ENCODE data around the gene NDUFS4. TPM values are rescaled to one million over a fixed set of nuclear protein-coding genes. Genes with fewer than 3 reads are reported as not detected.
A peak's percentile ranks its signal among the peaks of the same experiment; 100 is the strongest.
"Not testable (repeated sequence)": the region's sequence is repeated elsewhere in the genome, so short reads cannot be mapped to it uniquely, and the experiment has no call there.

Gene NDUFS4
- polyA plus RNA-seq, 4 donors = 126 to 162 (median 141) TPM

DNA sequence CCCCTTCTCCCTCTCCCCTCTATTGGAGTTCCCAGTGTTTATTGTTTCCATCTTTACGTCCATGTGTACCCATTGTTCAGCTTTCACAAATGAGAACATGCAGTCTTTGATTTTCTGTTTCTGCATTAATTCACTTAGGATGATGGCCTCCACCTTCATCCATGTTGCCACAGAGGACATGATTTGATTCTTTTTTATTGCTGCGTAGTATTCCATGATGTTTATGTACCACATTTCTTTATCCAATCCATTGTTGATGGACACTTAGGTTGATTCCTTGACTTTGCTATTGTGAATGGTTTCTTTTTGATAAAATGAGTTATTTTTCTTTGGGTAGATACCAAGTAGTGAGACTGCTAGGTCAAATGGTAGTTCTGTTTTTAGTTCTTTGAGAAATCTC lies 88.9 kb downstream of the NDUFS4 start:
- DNase-seq (ENCODE audit: low read depth in 4 of 4, low spot score in 2 of 4) = no peak

DNA sequence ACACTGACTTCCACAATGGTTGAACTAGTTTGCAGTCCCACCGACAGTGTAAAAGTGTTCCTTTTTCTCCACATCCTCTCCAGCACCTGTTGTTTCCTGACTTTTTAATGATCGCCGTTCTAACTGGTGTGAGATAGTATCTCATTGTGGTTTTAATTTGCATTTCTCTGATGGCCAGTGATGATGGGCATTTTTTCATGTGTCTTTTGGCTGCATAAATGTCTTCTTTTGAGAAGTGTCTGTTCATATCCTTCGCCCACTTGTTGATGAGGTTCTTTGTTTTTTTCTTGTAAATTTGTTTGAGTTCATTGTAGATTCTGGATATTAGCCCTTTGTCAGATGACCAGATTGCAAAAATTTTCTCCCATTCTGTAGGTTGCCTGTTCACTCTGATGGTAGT lies 100.1 kb downstream of the NDUFS4 start:
- not testable (repeated sequence) for DNase-seq (ENCODE audit: low read depth in 4 of 4, low spot score in 2 of 4)

DNA sequence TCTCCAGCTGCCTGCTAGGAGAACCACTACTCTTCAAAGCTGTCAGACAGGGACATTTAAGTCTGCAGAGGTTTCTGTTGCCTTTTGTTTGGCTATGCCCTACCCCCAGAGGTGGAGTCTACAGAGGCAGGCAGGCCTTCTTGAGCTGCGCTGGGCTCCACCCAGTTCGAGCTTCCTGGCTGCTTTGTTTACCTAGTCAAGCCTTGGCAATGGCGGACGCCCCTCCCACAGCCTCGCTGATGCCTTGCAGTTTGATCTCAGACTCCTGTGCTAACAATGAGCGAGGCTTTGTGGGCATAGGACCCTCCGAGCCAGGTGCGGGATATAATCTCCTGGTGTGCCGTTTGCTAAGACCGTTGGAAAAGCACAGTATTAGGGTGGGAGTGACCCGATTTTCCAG lies 104.9 kb downstream of the NDUFS4 start:
- DNase-seq (ENCODE audit: low read depth in 4 of 4, low spot score in 2 of 4) = not testable (repeated sequence)

DNA sequence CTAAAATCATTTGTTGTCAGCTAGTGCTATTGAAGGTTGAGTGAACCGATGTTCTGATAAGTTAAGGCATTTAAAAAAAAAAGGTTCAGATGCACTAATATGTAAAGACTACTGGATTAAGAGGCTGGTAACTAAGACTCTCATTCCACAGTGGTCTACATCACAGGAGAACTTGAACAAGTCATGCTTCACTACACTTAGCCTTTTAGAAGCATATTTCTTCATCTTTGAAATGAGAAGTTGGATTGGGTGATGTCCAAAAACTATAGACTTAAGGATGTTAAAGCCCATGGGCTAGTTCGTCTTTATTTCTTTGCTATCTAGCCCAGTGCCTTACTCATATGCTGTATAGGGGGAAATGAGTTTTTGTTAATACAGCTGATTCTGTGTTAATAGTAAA lies 107.2 kb downstream of the NDUFS4 start:
- DNase-seq (ENCODE audit: low read depth in 4 of 4, low spot score in 2 of 4) = no peak

DNA sequence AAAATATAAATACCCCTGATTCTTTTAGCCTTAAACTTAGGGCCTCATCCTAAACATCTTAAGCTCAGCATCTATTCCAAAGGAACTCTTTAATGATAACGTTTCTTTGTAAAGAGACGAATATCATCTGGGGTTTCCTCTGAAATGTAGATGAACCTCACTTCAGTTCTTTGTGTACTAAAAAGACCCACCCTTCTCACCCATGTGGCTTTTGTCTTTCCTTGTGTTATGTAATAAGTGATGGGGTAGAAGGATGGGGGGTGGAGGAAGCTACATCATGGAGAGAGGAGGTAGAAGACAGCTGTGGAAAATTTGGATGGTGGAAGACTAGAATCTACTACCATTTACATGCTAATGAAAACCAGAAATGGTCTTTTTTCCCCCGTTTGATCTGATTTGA lies 111.0 kb downstream of the NDUFS4 start:
- DNase-seq (ENCODE audit: low read depth in 4 of 4, low spot score in 2 of 4) = no peak

DNA sequence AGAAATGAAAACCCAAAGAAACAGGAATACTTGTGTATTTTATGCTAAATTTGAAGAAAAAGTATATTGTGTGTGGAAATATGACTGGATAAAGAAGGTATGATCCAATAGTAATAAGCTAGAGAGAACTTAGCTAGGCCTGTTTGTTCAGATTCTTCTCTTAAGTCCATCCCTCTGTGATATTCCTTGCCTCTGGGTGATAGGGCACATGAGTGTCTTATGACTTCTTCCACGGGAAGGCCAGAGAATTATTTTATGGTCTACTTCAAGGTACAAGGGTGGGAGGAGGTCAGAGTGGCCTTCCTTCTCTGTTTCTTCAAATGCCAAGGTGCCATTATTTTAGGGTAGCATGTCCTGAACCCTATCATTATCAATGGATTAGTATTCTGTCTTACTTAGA lies 113.7 kb downstream of the NDUFS4 start:
- no peak for DNase-seq (ENCODE audit: low read depth in 4 of 4, low spot score in 2 of 4)

DNA sequence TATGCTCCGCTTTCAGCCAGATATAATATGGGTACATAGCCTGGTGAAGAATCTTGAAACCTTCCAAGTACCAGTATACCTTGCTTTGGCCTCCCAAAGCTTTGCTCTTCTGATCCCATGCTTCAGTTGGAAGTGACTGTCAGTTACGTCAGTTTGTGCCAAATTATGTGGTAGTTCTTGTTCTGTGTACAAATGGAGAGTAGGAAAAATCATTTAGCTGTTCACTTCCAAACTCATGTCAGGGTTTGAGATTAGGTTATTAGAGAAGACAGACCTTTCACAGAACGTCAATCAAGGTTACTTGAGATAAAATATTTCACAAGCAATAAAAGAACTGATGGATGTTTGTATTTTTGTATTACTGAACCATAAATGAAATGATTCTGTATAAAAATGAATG lies 117.2 kb downstream of the NDUFS4 start:
- no peak for DNase-seq (ENCODE audit: low read depth in 4 of 4, low spot score in 2 of 4)

DNA sequence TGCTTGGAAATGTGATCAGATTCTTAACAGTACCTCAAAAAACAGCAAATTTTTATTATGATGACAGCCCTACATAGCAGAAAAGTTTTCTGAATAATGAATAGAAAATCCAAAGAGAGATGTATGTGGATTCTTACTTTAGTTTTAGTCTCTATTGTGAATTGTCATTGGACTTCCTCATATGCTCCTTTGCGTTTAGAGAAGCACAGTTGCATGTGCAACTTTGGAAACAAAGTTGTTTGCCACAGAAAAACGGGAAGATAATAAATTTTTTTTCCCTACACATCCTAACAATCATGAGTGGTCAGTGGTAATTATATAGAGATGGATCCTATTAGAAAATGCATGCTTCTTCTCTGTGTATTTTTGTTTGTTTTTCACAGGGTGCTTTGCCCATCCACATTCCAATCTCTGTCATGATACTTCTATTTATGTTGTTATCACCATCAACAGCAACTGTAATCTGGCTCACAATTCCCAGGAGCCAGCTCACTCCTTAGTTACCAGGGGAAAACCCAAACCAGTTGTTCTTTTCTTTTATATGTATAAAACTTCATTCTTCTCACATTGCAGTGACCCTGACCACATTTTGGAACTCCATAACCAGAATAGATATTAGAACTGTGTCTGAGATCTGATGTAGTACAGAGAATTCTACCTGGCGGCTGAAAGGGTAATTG lies 118.7 kb downstream of the NDUFS4 start:
- no peak for DNase-seq (ENCODE audit: low read depth in 4 of 4, low spot score in 2 of 4)

DNA sequence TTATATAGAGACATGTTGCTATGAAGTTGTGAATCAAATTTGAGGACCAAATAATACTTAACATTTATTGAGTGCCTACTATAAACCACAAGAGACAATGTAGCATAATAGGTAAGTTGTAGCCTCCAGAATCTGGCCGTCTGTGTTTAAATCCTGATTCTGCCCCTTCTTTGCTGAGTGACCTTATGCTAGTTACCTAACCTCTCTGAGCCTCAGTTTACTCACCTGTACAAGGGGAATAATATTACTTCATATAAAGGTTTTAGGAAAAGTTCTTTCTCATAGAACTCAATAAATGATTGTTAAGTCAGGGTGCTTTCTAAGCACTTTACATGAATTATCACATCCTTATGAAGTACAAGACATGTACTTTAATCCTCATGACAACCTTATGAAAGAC lies 120.6 kb downstream of the NDUFS4 start:
- no peak for DNase-seq (ENCODE audit: low read depth in 4 of 4, low spot score in 2 of 4)

DNA sequence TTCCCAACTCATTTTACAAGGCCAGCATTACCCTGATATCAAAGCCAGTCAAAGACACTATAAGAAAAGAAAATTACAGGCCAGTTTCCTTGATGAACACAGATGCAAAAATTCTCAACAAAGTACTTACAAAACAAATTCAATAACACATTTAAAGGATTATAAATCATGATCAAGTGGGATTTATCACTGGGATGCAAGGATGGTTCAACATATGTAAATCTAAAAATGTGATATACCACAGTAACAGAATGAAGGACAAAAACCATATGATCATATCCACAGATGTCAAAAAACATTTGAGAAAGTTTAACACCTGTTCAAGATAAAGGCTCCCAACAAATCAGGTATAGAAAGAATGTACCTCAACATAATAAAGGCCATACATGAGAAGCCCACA lies 130.6 kb downstream of the NDUFS4 start:
- DNase-seq (ENCODE audit: low read depth in 4 of 4, low spot score in 2 of 4) = no peak

DNA sequence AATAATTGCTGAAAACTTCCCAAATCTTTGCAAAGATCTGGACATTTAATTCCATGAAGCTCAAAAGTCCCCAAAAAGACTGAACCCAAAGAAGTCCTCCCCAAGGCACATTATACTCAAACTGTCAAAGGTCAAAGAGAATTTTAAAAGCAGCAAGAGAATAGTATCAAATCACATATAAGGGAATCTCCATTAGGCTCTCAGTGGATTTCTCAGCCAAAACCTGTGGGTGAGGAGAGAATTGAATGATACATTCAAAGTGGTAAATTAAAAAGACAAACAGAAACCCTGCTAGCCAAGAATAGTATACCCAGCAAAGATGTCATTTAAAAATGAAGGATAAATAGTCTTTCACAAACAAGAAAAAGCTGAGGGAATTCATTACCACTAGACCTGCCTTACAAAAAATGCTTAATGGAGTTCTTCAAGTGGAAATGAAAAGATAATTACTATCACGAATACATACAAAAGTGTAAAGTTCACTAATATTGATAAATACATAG lies 134.1 kb downstream of the NDUFS4 start:
- no peak for DNase-seq (ENCODE audit: low read depth in 4 of 4, low spot score in 2 of 4)

DNA sequence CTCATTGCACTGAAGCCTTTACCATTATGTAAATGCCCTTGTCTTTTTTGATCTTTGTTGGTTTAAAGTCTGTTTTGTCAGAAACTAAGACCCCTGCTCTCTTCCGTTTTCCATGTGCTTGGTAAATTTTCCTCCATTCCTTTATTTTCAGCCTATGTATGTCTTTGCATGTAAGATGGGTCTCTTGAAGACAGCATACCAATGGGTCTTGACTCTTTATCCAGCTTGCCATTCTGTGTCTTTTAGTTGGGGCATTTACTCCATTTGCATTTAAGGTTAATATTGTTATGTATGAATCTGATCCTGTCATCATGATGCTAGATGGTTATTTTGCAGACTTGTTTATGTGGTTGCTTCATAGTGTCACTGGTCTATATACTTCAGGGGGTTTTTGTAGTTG lies 150.0 kb downstream of the NDUFS4 start:
- not testable (repeated sequence) for DNase-seq (ENCODE audit: low read depth in 4 of 4, low spot score in 2 of 4)

DNA sequence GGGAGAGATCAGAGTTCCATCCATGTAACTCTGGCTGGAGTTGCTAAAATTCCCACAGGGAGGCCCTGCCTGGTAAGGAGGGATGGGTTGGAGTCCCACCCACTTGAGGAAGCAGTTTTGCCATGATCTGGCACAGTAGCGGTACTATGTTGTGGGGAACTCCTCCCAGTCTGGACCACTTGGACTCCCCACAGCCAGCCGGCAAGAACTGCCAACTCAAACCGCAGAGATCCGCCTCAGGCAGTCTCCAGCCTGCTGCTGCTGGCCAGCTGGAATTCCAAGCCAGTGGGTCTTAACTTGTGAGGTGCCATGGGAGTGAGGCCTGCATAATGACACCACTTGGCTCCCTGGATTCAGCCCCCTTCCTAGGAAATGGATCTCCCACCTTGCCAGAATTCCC lies 151.9 kb downstream of the NDUFS4 start:
- no peak for DNase-seq (ENCODE audit: low read depth in 4 of 4, low spot score in 2 of 4)

DNA sequence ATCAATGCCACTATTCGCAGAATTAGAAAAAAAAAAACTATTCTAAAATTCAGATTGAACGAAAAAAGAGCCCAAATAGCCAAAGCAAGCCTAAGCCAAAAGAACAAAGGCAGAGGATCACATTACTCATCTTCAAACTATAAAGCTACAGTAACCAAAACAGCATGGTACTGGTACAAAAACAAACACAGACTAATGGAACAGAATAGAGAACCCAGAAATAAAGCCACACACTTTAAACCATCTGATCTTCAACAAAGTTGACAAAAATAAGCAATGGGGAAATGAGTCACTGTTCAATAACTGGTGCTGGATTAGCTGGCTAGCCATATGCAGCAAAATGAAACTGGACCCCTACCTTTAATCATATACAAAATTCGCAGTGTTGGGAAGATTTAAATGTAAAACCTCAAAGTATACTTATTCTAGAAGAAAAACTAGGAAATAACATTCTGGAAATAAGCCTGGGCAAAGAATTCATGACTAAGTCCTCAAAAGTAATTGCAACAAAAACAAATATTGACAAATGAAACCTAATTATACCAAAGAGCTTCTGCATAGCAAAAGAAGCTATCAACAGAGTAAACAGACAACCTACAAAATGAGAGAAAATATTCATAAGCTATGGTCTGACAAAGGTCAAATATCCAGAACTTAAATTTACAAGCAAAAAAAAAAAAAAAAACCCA lies 153.7 kb downstream of the NDUFS4 start:
- no peak for DNase-seq (ENCODE audit: low read depth in 4 of 4, low spot score in 2 of 4)

DNA sequence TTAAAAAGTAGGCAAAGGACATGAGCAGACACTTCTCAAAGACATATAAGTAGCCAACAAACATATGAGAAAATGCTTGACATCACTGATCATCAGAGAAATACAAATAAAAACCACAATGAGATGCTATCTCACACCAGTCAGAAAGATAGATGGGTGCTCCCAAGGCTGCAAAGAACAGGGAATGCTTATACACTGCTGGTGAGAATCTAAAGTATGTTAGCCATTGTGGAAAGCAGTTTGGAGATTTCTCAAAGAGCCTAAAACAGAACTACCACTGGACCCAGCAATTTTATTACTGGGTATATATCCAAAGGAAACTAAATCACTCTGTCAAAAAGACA lies 154.2 kb downstream of the NDUFS4 start:
- DNase-seq (ENCODE audit: low read depth in 4 of 4, low spot score in 2 of 4) = no peak

DNA sequence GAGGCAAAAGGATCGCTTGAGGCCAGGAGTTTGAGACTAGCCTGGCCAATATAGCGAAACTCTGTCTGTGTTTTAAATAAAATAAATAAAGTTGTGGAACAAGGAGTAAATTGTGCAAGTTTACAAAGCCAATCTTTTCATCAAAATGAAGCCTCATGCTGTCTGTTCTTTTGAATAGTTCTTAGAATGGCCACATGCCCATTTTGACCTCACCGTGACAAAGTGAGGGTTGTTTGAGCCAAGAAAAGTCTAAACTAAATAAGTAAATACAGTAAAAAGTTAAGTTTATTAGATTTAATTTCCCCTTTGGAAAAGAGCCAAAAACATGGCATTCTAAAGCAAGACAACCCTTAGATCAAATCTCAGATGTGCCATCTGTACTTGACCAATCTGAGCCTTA lies 165.7 kb downstream of the NDUFS4 start:
- DNase-seq (ENCODE audit: low read depth in 4 of 4, low spot score in 2 of 4) = no peak

DNA sequence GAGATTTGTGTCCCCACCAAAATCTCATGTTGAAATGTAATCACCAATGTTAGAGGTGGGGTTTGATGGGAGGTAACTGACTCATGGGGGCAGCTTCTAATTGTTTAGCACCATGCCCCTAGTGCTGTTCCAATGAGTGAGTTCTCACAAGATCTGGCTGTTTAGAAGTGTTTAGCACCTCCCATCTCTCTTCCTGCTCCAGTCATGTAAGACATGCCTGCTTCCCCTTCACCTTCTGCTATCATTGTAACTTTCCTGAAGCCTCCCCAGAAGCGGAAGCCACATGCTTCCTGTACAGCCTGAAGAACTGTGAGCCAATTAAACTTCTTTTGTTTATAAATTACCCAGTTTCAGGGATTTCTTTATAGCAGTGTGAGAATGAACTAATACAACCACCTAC lies 170.5 kb downstream of the NDUFS4 start:
- peak in 1 of 4 donors; percentile 3 for DNase-seq (ENCODE audit: low read depth in 4 of 4, low spot score in 2 of 4)

Other genes starting within 250 kb of the NDUFS4 start
- 10 to 100 TPM; 24.3 to 34.9 (median 29.2) TPM for gene FST, start 80.0 kb upstream of the NDUFS4 start, polyA plus RNA-seq (ENCODE audit: insufficient read length in 4 of 4)